WTC11 (cell line): ENCODE results near the gene FAM168B. TPM values are rescaled to one million over a fixed set of nuclear protein-coding genes. Genes with fewer than 3 reads are reported as not detected.

Experiments used
- ATAC-seq: fragments of 200-7000 bp; cut with Tn5 transposase; 2 replicates; pipeline ENCODE4 v1.10.0; 2021; ENCODE audit warnings: mild to moderate bottlenecking, moderate library complexity
- CTCF ChIA-PET: fragments of 300-600 bp; sonication (Branson Sonifier 250); formaldehyde crosslinking; loops from one replicate; lab custom pipeline; 2021; ENCODE audit warnings: antibody characterized with exemption; lab: Charles Lee
- POLR2A ChIA-PET: fragments of 350-600 bp; sonication (Branson Sonifier 250); formaldehyde crosslinking; loops from one replicate; lab custom pipeline; 2021; ENCODE audit warnings: antibody characterized with exemption; lab: Charles Lee
- DNase-seq: peaks from one replicate; pipeline ENCODE4 v3.0.0; 2021; ENCODE audit warnings: low spot score
- H3K27ac Mint-ChIP-seq: 2 replicates; pipeline ENCODE4 v1.8.0; 2021; ENCODE audit warnings: mixed read lengths
- H3K27me3 Mint-ChIP-seq: 2 replicates; pipeline ENCODE4 v1.8.0; 2021; ENCODE audit warnings: low read depth, mild to moderate bottlenecking, moderate library complexity, mixed read lengths
- H3K36me3 Mint-ChIP-seq: 2 replicates; pipeline ENCODE4 v1.8.0; 2021; ENCODE audit warnings: mixed read lengths
- H3K4me1 Mint-ChIP-seq: 2 replicates; pipeline ENCODE4 v1.8.0; 2022; ENCODE audit warnings: mixed read lengths
- H3K4me3 Mint-ChIP-seq: 2 replicates; pipeline ENCODE4 v1.8.0; 2021; ENCODE audit warnings: mild to moderate bottlenecking, moderate library complexity, mixed read lengths
- H3K9me3 Mint-ChIP-seq: 2 replicates; pipeline ENCODE4 v1.8.0; 2021; ENCODE audit warnings: mixed read lengths
- ATF1 ChIP-seq: sonication (generic); formaldehyde crosslinking; IDR thresholded peaks from 2 replicates; pipeline ENCODE4 v1.8.1; 2023; ENCODE audit warnings: mild to moderate bottlenecking, moderate library complexity, missing genetic modification reagents
- CREB1 ChIP-seq: sonication (generic); formaldehyde crosslinking; IDR thresholded peaks from 2 replicates; pipeline ENCODE4 v1.8.0; 2023; ENCODE audit warnings: mild to moderate bottlenecking, missing genetic modification reagents
- PRRX2 ChIP-seq: fragments of 250-450 bp; sonication (Bioruptor Pico); IDR thresholded peaks from 2 replicates; pipeline ENCODE4 v1.8.0; 2021; ENCODE audit warnings: mild to moderate bottlenecking
- SMAD3 ChIP-seq: sonication (generic); formaldehyde crosslinking; IDR thresholded peaks from 2 replicates; pipeline ENCODE4 v1.8.0; 2022; ENCODE audit warnings: missing genetic modification reagents, mild to moderate bottlenecking, borderline replicate concordance
- SP1 ChIP-seq: sonication (generic); formaldehyde crosslinking; conservative IDR thresholded peaks from 2 replicates; pipeline ENCODE4 v1.8.1; 2022; ENCODE audit warnings: missing genetic modification reagents
- TEAD1 ChIP-seq: sonication (generic); formaldehyde crosslinking; IDR thresholded peaks from 2 replicates; pipeline ENCODE4 v1.8.0; 2022; ENCODE audit warnings: mild to moderate bottlenecking, missing genetic modification reagents
- ZNF219 ChIP-seq: sonication (generic); formaldehyde crosslinking; IDR thresholded peaks from 2 replicates; pipeline ENCODE4 v1.8.0; 2023; ENCODE audit warnings: missing genetic modification reagents, mild to moderate bottlenecking, borderline replicate concordance
- ZNF396 ChIP-seq: fragments of 250-450 bp; sonication (Bioruptor Pico); IDR thresholded peaks from 2 replicates; pipeline ENCODE4 v1.8.0; 2021; ENCODE audit warnings: mild to moderate bottlenecking, moderate library complexity, borderline replicate concordance
- ZNF423 ChIP-seq: fragments of 250-450 bp; sonication (Bioruptor Pico); IDR thresholded peaks from 2 replicates; pipeline ENCODE4 v2.1.2; 2022; ENCODE audit warnings: mild to moderate bottlenecking, moderate library complexity
- total RNA-seq: library from RNA; stranded (reverse); gene quantifications from 3 replicates; pipeline ENCODE4 v1.2.3, GENCODE V29; 2021
- TF ChIP-seq, protein P1 (sequence below): sonication (generic); formaldehyde crosslinking; IDR thresholded peaks from 2 replicates; pipeline ENCODE4 v1.8.0; 2022; ENCODE audit warnings: mild to moderate bottlenecking, missing genetic modification reagents
- TF ChIP-seq, protein P2 (sequence below): sonication (generic); formaldehyde crosslinking; IDR thresholded peaks from 2 replicates; pipeline ENCODE4 v1.8.1; 2022; ENCODE audit warnings: missing genetic modification reagents, borderline replicate concordance
- TF ChIP-seq, protein P3 (sequence below): sonication (generic); formaldehyde crosslinking; IDR thresholded peaks from 2 replicates; pipeline ENCODE4 v1.8.1; 2022; ENCODE audit warnings: mild to moderate bottlenecking, moderate library complexity, missing genetic modification reagents
- TF ChIP-seq, protein P4 (sequence below): sonication (generic); formaldehyde crosslinking; IDR thresholded peaks from 2 replicates; pipeline ENCODE4 v1.8.1; 2023; ENCODE audit warnings: mild to moderate bottlenecking, missing genetic modification reagents, moderate library complexity
- TF ChIP-seq, protein P5 (sequence below): sonication (generic); formaldehyde crosslinking; IDR thresholded peaks from 2 replicates; pipeline ENCODE4 v1.8.0; 2023; ENCODE audit warnings: missing genetic modification reagents
- TF ChIP-seq, protein P6 (sequence below): sonication (generic); formaldehyde crosslinking; IDR thresholded peaks from 2 replicates; pipeline ENCODE4 v1.8.0; 2022; ENCODE audit warnings: mild to moderate bottlenecking, missing genetic modification reagents
- TF ChIP-seq, protein P7 (sequence below): sonication (generic); formaldehyde crosslinking; IDR thresholded peaks from 2 replicates; pipeline ENCODE4 v1.8.1; 2022; ENCODE audit warnings: mild to moderate bottlenecking, missing genetic modification reagents, moderate library complexity, borderline replicate concordance

Gene FAM168B
- total RNA-seq, 1 experiment from 2014 or later, result 63.9 TPM

DNA sequence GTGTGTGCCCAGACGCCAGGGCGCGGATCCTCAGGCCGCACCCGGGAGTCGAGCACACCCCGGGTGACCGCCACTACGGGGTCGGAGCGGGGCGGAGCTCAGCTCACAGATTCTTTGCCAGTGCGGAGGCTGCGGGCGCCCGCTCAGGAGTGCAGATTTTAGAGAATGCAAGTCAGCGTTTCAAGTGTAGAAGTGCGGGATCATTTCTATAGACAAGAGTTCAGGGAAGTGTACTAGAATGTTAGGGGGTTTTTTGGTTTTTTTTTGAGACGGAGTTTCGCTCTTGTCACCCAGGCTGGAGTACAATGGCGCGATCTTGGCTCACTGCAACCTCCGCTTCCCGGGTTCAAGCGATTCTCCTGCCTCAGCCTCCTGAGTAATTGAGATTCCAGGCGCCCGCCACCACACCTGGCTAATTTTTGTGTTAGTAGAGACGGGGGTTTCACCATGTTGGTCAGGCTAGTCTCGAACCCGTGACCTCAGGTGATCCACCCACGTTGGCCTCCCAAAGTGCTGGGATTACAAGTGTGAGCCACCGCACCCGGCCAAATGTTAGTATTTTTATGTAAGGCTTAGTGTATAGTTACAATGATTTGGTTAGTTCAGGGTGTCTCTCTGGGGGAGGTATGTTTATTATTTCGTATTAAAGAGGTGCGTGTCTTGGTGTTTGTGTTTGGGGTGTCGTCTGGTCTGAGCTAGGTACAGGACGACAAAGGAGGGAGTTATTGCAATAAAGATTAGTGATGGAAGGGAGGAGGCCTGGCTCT is 619 bp upstream of the FAM168B start:
- H3K4me1 Mint-ChIP-seq, result peaks cover 7% of the 10 kb centered on the region
- H3K27me3 Mint-ChIP-seq, result no peaks in the 10 kb centered on the region
- H3K9me3 Mint-ChIP-seq, result no peaks in the 10 kb centered on the region
- H3K36me3 Mint-ChIP-seq, result peaks cover 16% of the 10 kb centered on the region
- peak overlapping the region; percentile 91 for H3K4me3 Mint-ChIP-seq
- ChIA-PET POLR2A (interaction anchor here (0.6 to 2.6 kb wide), 8 partner anchors 10 to 249 kb away, joined by 3 to 15 read pairs (median 3); partner anchors contain the start of gene PLEKHB2), CTCF (interaction anchor here (0.7 to 1.8 kb wide), 6 partner anchors 9 to 173 kb away, joined by 3 to 5 read pairs (median 4); partner anchors contain the start of gene PLEKHB2)
- no peak for TF ChIP-seq ATF1
- TF ChIP-seq, protein P1, sequence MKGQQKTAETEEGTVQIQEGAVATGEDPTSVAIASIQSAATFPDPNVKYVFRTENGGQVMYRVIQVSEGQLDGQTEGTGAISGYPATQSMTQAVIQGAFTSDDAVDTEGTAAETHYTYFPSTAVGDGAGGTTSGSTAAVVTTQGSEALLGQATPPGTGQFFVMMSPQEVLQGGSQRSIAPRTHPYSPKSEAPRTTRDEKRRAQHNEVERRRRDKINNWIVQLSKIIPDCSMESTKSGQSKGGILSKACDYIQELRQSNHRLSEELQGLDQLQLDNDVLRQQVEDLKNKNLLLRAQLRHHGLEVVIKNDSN (CRISPR knock-in tag), result peak; percentile 9; the same call in 1 of the 2 replicates
- TF ChIP-seq, protein P2, sequence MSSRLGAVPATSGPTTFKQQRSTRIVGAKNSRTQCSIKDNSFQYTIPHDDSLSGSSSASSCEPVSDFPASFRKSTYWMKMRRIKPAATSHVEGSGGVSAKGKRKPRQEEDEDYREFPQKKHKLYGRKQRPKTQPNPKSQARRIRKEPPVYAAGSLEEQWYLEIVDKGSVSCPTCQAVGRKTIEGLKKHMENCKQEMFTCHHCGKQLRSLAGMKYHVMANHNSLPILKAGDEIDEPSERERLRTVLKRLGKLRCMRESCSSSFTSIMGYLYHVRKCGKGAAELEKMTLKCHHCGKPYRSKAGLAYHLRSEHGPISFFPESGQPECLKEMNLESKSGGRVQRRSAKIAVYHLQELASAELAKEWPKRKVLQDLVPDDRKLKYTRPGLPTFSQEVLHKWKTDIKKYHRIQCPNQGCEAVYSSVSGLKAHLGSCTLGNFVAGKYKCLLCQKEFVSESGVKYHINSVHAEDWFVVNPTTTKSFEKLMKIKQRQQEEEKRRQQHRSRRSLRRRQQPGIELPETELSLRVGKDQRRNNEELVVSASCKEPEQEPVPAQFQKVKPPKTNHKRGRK (CRISPR knock-in tag), result no peak
- TF ChIP-seq SP1 (CRISPR knock-in tag), result no peak
- TF ChIP-seq, protein P3, sequence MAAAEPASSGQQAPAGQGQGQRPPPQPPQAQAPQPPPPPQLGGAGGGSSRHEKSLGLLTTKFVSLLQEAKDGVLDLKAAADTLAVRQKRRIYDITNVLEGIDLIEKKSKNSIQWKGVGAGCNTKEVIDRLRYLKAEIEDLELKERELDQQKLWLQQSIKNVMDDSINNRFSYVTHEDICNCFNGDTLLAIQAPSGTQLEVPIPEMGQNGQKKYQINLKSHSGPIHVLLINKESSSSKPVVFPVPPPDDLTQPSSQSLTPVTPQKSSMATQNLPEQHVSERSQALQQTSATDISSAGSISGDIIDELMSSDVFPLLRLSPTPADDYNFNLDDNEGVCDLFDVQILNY (CRISPR knock-in tag), result no peak
- TF ChIP-seq ZNF423 (CRISPR knock-in tag), result peak; percentile 7; the same call in 1 of the 2 replicates
- TF ChIP-seq CREB1 (CRISPR knock-in tag), result no peak
- TF ChIP-seq, protein P4, sequence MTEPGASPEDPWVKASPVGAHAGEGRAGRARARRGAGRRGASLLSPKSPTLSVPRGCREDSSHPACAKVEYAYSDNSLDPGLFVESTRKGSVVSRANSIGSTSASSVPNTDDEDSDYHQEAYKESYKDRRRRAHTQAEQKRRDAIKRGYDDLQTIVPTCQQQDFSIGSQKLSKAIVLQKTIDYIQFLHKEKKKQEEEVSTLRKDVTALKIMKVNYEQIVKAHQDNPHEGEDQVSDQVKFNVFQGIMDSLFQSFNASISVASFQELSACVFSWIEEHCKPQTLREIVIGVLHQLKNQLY, result no peak
- TF ChIP-seq, protein P5, sequence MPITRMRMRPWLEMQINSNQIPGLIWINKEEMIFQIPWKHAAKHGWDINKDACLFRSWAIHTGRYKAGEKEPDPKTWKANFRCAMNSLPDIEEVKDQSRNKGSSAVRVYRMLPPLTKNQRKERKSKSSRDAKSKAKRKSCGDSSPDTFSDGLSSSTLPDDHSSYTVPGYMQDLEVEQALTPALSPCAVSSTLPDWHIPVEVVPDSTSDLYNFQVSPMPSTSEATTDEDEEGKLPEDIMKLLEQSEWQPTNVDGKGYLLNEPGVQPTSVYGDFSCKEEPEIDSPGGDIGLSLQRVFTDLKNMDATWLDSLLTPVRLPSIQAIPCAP, result no peak
- TF ChIP-seq, protein P6, sequence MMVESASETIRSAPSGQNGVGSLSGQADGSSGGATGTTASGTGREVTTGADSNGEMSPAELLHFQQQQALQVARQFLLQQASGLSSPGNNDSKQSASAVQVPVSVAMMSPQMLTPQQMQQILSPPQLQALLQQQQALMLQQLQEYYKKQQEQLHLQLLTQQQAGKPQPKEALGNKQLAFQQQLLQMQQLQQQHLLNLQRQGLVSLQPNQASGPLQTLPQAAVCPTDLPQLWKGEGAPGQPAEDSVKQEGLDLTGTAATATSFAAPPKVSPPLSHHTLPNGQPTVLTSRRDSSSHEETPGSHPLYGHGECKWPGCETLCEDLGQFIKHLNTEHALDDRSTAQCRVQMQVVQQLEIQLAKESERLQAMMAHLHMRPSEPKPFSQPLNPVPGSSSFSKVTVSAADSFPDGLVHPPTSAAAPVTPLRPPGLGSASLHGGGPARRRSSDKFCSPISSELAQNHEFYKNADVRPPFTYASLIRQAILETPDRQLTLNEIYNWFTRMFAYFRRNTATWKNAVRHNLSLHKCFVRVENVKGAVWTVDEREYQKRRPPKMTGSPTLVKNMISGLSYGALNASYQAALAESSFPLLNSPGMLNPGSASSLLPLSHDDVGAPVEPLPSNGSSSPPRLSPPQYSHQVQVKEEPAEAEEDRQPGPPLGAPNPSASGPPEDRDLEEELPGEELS (CRISPR knock-in tag), result no peak
- TF ChIP-seq ZNF219 (CRISPR knock-in tag), result 0 out of 2 replicates have a peak, but pooled peaks have one; percentile 6
- TF ChIP-seq, protein P7, sequence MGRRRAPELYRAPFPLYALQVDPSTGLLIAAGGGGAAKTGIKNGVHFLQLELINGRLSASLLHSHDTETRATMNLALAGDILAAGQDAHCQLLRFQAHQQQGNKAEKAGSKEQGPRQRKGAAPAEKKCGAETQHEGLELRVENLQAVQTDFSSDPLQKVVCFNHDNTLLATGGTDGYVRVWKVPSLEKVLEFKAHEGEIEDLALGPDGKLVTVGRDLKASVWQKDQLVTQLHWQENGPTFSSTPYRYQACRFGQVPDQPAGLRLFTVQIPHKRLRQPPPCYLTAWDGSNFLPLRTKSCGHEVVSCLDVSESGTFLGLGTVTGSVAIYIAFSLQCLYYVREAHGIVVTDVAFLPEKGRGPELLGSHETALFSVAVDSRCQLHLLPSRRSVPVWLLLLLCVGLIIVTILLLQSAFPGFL (CRISPR knock-in tag), result no peak
- no peak for TF ChIP-seq ZNF396
- no peak for TF ChIP-seq SMAD3 (CRISPR knock-in tag)
- no peak for TF ChIP-seq PRRX2
- no peak for TF ChIP-seq TEAD1
- ATAC-seq, result peak; percentile 65
- DNase-seq, result no peak
- H3K27ac Mint-ChIP-seq, result peak overlapping the region; percentile 95
